HG03520 (cell line): ENCODE measurements around the gene RGCC.
A peak's percentile ranks its signal among the peaks of the same experiment; 100 is the strongest.
"Not testable (repeated sequence)": the region's sequence is repeated elsewhere in the genome, so short reads cannot be mapped to it uniquely, and the experiment has no call there.

Experiments
- ATAC-seq: cut with Tn5 transposase; IDR thresholded peaks from one replicate; pipeline ENCODE4 v1.9.1; 2021; ENCODE audit warnings: mild to moderate bottlenecking, moderate library complexity; ENCODE audit not compliant: unreplicated experiment

RGCC gene

GRCh38 chr13:41488124-41488523, 30.8 kb downstream of the RGCC start:
- no peak for ATAC-seq

DNA sequence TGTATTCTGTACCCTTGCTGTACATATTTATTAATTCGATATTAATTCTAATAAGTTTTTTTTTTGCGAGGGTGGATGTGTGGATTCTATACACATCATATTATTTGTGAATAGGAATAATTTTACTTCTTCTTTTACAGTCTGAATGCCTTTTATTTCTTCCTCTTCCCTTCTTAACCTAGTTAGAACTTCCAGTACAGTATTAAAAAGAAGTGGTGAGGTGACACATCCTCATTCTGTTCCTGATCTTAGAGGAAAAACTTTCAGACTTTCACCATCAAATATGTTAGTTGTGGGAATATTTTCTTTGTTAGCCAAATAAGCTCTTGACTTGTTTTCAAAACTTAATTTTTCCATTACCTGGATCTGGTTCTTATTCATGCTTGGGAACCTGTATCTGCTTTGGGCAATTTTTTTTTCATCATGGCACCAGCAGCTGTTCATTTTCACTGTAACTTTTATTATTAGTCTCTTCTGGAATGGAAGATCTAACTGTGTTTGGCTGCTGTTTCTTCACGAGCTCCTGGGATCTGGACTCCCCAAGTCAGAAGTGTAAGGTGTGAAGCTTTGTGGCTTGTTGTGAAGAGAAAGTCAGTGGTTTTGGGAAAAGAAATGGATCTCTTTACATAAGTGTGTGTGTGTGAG, 33.1 kb downstream of the RGCC start:
- ATAC-seq, result no peak

DNA sequence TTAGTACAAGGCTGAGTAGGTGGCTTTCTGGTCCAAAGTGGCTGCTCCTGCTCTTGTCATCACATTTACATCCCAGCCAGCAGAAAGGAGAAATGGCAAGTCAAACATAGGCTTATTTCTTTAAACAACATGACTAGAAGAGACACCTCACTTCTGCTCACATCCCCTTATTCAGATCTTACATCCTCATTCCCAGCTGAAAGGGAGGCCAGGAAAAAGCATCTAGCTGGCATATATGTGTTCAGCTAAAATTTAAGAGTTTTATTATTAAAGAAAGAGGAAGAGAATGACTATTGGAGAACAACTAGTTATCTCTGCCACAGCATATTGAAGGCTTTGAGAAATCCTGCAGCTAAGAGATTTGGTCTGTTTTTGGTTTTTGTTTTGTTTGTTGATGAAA, 34.1 kb downstream of the RGCC start:
- ATAC-seq, result no peak

DNA sequence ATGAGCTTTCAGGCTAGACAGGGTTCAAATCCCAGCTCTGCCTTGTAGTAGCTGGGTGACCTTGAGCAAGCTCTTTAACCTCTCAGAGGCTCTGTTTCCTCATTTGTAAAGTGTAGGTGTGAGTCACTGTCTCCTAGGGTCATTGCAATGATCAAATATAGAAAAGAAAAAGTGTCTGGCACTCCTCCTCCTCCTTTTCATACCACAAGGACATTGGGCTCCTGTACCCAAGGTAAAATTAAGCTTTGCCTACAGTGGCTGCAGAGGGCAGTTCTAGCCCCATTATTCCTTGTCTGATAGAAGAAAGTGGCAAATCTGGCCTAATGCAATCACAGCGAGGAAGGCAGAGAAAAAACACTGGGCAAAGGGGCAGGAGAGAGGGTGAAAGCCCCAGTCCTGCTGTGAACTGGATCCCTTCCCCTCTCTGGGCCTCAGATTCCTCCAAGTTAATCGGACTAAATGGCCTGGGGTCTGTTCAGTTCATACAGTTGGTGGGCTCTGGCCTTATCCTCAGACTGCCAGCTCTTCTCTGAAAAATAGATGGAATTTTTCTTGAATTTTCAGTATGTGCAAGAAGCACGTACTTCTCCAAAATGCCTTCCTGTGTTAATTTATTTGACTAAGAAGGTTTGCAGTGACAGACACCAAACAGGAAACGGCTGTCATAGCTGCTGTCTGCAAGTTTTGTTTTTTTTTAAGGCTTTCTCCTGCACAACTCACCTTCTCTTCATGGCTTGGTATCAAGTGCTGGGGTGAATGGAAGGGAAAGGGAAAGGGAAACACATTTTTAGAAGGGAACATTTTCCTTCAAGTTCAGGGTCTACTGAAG, 35.3 kb downstream of the RGCC start:
- no peak for ATAC-seq

- ATAC-seq, result no peak
Observed at GRCh38 chr13:41494202-41494601, 36.9 kb downstream of the RGCC start.

- ATAC-seq, result no peak
Observed at GRCh38 chr13:41495044-41495443, 37.7 kb downstream of the RGCC start.

DNA sequence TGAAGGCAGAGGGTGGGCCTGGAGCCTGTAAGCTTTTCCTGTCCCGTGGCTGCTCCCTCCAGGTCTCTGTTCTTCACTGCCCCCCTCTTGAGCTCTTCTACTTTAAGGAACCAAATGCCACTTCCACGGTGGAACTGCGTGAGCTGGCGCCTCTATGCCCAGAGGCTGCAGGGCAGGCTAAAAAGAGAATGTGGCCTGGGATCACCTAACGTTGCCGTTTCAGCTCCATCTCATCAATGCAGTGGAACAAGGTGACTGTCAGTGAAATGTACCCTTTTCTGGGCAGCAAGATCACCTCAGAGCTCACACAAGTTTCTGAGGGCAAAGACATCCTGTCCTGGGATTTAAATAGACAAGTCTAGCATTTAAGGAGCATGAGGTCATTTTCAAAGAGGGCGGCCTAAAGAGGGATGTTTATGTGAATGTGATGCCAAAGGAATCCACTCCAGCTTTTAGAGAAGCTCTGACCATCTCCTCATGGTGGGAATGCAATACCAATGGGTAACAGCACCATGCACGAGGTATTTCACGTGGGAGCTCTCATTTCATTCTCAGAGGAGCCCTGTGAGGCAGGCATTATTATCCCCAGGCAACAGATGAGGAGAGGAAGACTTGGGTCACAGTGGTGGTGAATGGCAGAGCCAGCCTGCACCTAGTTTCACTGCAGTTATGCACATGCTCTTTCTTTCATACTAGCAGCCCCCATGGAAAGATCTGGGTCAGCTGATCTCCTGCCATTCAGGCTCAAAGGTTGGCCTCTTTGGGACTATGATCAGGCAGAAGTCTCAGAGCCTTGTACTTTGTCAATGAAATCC, 39.3 kb downstream of the RGCC start:
- no peak for ATAC-seq

DNA sequence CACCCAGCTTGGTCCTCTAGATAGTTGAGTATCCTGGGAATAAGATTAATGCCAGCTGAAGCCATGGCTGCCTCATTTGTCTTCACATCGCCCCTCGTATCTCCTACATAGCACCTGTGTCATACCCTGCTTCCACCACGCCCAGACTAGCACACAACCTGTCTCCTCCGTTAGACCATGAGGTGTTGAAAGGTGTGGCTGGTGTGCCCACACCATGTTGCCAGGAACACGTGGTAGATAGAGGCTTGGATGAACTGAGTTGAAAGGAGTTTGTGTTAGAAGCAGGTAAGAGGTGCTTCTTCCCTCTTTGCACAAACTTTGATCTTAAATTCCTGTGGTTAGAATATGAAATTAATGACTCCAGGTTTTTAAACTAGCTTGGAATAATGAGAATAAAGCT, 40.1 kb downstream of the RGCC start:
- ATAC-seq, result no peak

DNA sequence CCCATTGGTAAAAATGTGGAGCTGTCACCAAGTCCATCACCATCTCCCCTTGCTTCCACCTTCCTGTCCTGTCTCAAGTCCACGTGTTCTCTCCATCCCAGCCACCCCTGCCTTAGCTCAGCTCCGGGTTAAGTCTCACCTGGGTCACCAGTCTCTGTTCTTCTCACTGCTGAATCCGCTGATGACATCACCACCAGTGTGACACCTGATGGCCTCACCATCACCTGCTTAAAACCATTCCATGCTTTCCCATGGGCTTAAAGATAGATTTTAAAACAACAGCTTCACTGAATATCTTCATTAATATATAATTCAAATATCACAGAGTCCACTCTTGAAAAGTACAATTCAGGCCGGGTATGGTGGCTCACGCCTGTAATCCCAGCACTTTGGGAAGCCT, 42.1 kb downstream of the RGCC start:
- ATAC-seq, result no peak

- ATAC-seq, result no peak
Observed at GRCh38 chr13:41500511-41500910, 43.2 kb downstream of the RGCC start.

GRCh38 chr13:41501281-41501680, 43.9 kb downstream of the RGCC start:
- ATAC-seq, result no peak

GRCh38 chr13:41502031-41502430, 44.7 kb downstream of the RGCC start:
- ATAC-seq, result no peak

- peak; percentile 86 for ATAC-seq
Observed at GRCh38 chr13:41502673-41503072, 45.3 kb downstream of the RGCC start.

- no peak for ATAC-seq
Observed at GRCh38 chr13:41503356-41503755, 46.0 kb downstream of the RGCC start.

DNA sequence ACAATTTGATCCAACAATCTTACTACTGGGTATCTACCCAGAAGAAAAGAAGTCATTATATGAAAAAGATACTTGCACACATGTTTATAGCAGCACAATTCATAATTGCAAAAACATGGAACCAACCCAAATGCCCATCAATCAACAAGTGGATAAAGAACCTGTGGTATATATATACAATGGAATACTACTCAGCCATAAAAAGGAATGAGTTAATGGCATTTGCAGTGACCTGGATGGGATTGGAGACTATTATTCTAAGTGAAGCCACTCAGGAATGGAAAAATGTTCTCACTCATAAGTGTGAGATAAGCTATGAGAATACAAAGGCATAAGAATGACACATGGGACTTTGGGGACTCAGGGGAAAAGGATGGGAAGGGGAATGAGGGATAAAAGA, 47.3 kb downstream of the RGCC start:
- ATAC-seq, result not testable (repeated sequence)

GRCh38 chr13:41505209-41505835, 48.0 kb downstream of the RGCC start:
- no peak for ATAC-seq

DNA sequence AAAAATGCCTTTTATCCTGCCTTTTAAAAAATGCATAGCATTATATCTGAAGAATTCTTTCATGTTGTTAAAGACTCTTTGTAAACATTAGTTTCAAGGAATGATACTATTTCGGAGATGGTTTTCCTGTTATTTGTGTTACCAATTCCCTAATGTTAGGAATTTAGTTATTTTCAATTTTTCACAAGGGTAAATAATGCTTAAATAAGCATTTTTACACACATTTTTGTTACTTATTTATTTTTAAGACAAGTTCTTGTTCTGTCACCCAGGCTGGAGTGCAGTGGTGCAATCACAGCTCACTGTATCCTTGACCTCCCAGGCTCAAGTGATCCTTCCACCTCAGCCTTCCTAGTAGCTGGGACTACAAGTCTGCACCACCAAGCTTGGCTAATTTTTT, 49.0 kb downstream of the RGCC start:
- no peak for ATAC-seq

GRCh38 chr13:41509971-41510370, 52.6 kb downstream of the RGCC start:
- ATAC-seq, result no peak

DNA sequence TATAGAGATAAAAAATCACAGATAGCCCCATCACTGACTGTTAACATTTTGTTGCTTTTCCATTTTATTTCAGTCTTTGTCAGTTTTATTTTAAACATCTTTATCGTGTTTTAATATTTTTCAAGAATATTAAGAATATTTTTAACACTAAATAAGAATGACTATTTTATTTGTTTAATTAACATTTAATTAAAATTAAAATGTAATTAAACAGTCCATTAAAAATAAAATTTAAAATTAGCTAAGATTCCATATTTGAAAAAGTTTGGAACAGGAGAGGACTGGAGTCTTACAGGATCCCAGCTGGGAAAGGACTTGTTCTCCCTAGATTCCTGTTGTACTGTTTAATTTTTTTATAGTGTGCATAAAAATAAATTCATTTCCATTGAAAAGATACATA, 54.5 kb downstream of the RGCC start:
- ATAC-seq, result no peak

- ATAC-seq, result no peak
Observed at GRCh38 chr13:41512441-41512840, 55.1 kb downstream of the RGCC start.

DNA sequence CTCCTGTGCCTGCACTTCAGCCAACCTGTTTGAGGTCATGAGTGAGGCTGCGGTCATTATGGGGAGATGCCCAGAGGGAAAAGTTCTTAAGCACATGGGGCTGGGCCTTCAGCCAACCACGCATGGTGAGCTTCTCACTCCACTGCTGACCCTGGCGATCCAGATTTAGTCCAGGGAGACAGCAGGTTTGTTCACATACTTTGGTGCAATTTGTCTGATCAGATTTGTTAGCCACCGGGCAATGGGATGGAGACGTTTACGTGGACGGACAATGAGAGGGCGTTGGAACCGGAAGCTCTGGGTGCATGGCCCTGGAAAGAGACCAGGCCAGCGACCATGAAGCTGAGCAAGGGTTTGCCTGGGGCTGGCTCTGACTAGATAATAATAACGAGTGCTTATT, 56.2 kb downstream of the RGCC start:
- ATAC-seq, result no peak
